BE2C (cell line): Measurements from ENCODE around the gene PSMA7.

ENCODE experiments used
- DNase-seq: peaks from one replicate; pipeline ENCODE4 v3.0.0-alpha.2; 2020
- H3K27me3 ChIP-seq: fragments of 250-450 bp; sonication (Bioruptor Pico); 2 replicates; pipeline ENCODE4 v1.5.1; 2020; ENCODE audit warnings: mild to moderate bottlenecking
- H3K36me3 ChIP-seq: fragments of 250-450 bp; sonication (Bioruptor Pico); 2 replicates; pipeline ENCODE4 v1.5.1; 2020; ENCODE audit warnings: mild to moderate bottlenecking
- H3K4me1 ChIP-seq: fragments of 250-450 bp; sonication (Bioruptor Pico); 2 replicates; pipeline ENCODE4 v1.5.1; 2020
- H3K4me3 ChIP-seq: 2 replicates; pipeline ENCODE4 v1.5.1; 2011; ENCODE audit warnings: low read depth, low read length
- H3K9me3 ChIP-seq: fragments of 250-450 bp; sonication (Bioruptor Pico); 2 replicates; pipeline ENCODE4 v1.5.1; 2020
- CTCF ChIP-seq: IDR thresholded peaks from 2 replicates; pipeline ENCODE4 v1.5.1; 2012; ENCODE audit warnings: mild to moderate bottlenecking, low read depth, low read length

PSMA7 gene

GRCh38 chr20:62147528-62147927, 4.3 kb upstream of the PSMA7 start:
- H3K27me3 ChIP-seq: no peaks in the 10 kb centered on the region; the same call in 1 of the 2 replicates
- no peaks in the 10 kb centered on the region for H3K9me3 ChIP-seq
- H3K36me3 ChIP-seq: peaks cover 26% of the 10 kb centered on the region
- no peak for TF ChIP-seq CTCF
- H3K4me3 ChIP-seq: no peak overlapping the region
- H3K4me1 ChIP-seq: 0 out of 2 replicates have a peak, but pooled peaks cover 2% of the 10 kb centered on the region
- DNase-seq: no peak

GRCh38 chr20:62147125-62147524, 3.9 kb upstream of the PSMA7 start:
- peaks cover 26% of the 10 kb centered on the region for H3K36me3 ChIP-seq

GRCh38 chr20:62146019-62146755, 3.0 kb upstream of the PSMA7 start:
- Histone ChIP-seq H3K9me3 (no peaks in the 10 kb centered on the region), H3K4me3 (no peak overlapping the region), H3K27me3 (no peaks in the 10 kb centered on the region; the same call in 1 of the 2 replicates), H3K4me1 (peaks cover 9% of the 10 kb centered on the region), H3K36me3 (peaks cover 29% of the 10 kb centered on the region)
- no peak for TF ChIP-seq CTCF
- no peak for DNase-seq

More at GRCh38 chr20:62147125-62147524, 3.9 kb upstream of the PSMA7 start:
- 0 out of 2 replicates have a peak, but pooled peaks cover 2% of the 10 kb centered on the region for H3K4me1 ChIP-seq
- no peak for TF ChIP-seq CTCF
- H3K27me3 ChIP-seq: no peaks in the 10 kb centered on the region; the same call in 1 of the 2 replicates
- H3K9me3 ChIP-seq: no peaks in the 10 kb centered on the region
- H3K4me3 ChIP-seq: no peak overlapping the region
- no peak for DNase-seq

GRCh38 chr20:62145688-62146018, 2.5 kb upstream of the PSMA7 start:
- H3K27me3 ChIP-seq: no peaks in the 10 kb centered on the region; the same call in 1 of the 2 replicates
- TF ChIP-seq CTCF: no peak
- H3K9me3 ChIP-seq: no peaks in the 10 kb centered on the region
- no peak for DNase-seq
- H3K4me3 ChIP-seq: no peak overlapping the region; the same call in 1 of the 2 replicates
- peaks cover 15% of the 10 kb centered on the region for H3K4me1 ChIP-seq
- H3K36me3 ChIP-seq: peaks cover 31% of the 10 kb centered on the region

GRCh38 chr20:62143957-62144825, 997 bp upstream of the PSMA7 start:
- Histone ChIP-seq H3K9me3 (no peaks in the 10 kb centered on the region), H3K36me3 (peaks cover 46% of the 10 kb centered on the region), H3K4me1 (peaks cover 20% of the 10 kb centered on the region), H3K27me3 (no peaks in the 10 kb centered on the region; the same call in 1 of the 2 replicates), H3K4me3 (peak overlapping the region; percentile 91)
- peak; percentile 70 for DNase-seq
- TF ChIP-seq CTCF: no peak
